SK-N-SH (cell line): ENCODE data around the gene USB1. TPM values are rescaled to one million over a fixed set of nuclear protein-coding genes. Genes with fewer than 3 reads are reported as not detected.

Experiments
- CTCF ChIA-PET: fragments of 300-600, 350-600 bp; formaldehyde crosslinking; extraction: SDS; loops from one replicate; lab custom pipeline; 2021; lab: Yijun Ruan, JAX
- POLR2A ChIA-PET: fragments of 350-600 bp; sonication (Branson Sonifier 250); formaldehyde crosslinking; extraction: SDS; loops from one replicate; lab custom pipeline; 2020; ENCODE audit warnings: antibody characterized with exemption, inconsistent platforms; lab: Yijun Ruan, JAX
- DNase-seq: peaks from one replicate; pipeline ENCODE4 v3.0.0; 2012
- H2AFZ ChIP-seq: fragments of 200-600 bp; sonication (generic); 2 replicates; pipeline ENCODE4 v1.8.1; 2016; ENCODE audit warnings: antibody characterized with exemption, mild to moderate bottlenecking, low read depth
- H3F3A ChIP-seq: fragments of 200-600 bp; sonication (generic); replicated peaks from 2 replicates; pipeline ENCODE3; 2016; ENCODE audit warnings: antibody characterized with exemption, mild to moderate bottlenecking; ENCODE audit not compliant: insufficient read depth
- H3K27ac ChIP-seq, 2 experiments: fragments of 200-500 bp in 1 of 2; fragments of 200-600 bp in 1 of 2; sonication (Bioruptor generic) in 1 of 2; sonication (generic), shearing (Covaris generic) in 1 of 2; 2 replicates each; pipeline versions ENCODE4 v1.5.1 to v1.6.1; 2014 to 2016; ENCODE audit warnings: low read depth in 2 of 2, inconsistent platforms in 1 of 2, low read length in 1 of 2, mild to moderate bottlenecking in 1 of 2, mixed read lengths in 1 of 2
- H3K27me3 ChIP-seq: fragments of 200-600 bp; sonication (generic), shearing (Covaris generic); 2 replicates; pipeline ENCODE4 v1.6.1; 2016; ENCODE audit warnings: mixed run types; ENCODE audit not compliant: insufficient read depth
- H3K36me3 ChIP-seq, 2 experiments: fragments of 200-500 bp in 1 of 2; fragments of 200-600 bp in 1 of 2; sonication (Bioruptor generic) in 1 of 2; sonication (generic) in 1 of 2; replicated peaks in 1 of 2; 2 replicates each; pipeline versions ENCODE3 to v1.5.1; 2014 to 2016; ENCODE audit warnings: low read length in 1 of 2, mild to moderate bottlenecking in 1 of 2; ENCODE audit not compliant: insufficient read depth in 2 of 2, control insufficient read depth in 1 of 2
- H3K4me1 ChIP-seq, 2 experiments: fragments of 200-500 bp in 1 of 2; fragments of 200-600 bp in 1 of 2; sonication (Bioruptor generic) in 1 of 2; sonication (generic), shearing (Covaris generic) in 1 of 2; 2 replicates each; pipeline versions ENCODE4 v1.5.1 to v1.6.1; 2014 to 2016; ENCODE audit warnings: low read depth in 1 of 2, low read length in 1 of 2, mixed run types in 1 of 2; ENCODE audit not compliant: insufficient read depth in 2 of 2, control insufficient read depth in 1 of 2
- H3K4me2 ChIP-seq: fragments of 200-600 bp; sonication (generic), shearing (Covaris generic); 2 replicates; pipeline ENCODE4 v1.6.1; 2017; ENCODE audit warnings: mixed run types
- H3K4me3 ChIP-seq, 2 experiments: fragments of 200-500 bp in 1 of 2; fragments of 200-600 bp in 1 of 2; sonication (Bioruptor generic) in 1 of 2; sonication (generic), shearing (Covaris generic) in 1 of 2; 2 replicates each; pipeline versions ENCODE4 v1.5.1 to v1.8.1; 2014 to 2016; ENCODE audit warnings: low read depth in 2 of 2, inconsistent platforms in 1 of 2, low read length in 1 of 2, mild to moderate bottlenecking in 1 of 2, mixed read lengths in 1 of 2, moderate library complexity in 1 of 2
- H3K79me2 ChIP-seq: fragments of 200-600 bp; sonication (generic); 2 replicates; pipeline ENCODE4 v1.8.1; 2017; ENCODE audit warnings: mild to moderate bottlenecking; ENCODE audit not compliant: insufficient read depth
- H3K9ac ChIP-seq: fragments of 200-600 bp; sonication (generic); 2 replicates; pipeline ENCODE4 v1.6.1; 2017; ENCODE audit warnings: mixed run types
- H3K9me2 ChIP-seq: fragments of 200-600 bp; sonication (generic); 2 replicates; pipeline ENCODE4 v1.6.1; 2017; ENCODE audit warnings: mixed run types
- H3K9me3 ChIP-seq: fragments of 200-600 bp; sonication (generic); 2 replicates; pipeline ENCODE4 v1.6.1; 2017; ENCODE audit warnings: mixed run types, mild to moderate bottlenecking, moderate library complexity
- H4K20me1 ChIP-seq: fragments of 200-600 bp; sonication (generic); 2 replicates; pipeline ENCODE4 v1.6.1; 2017; ENCODE audit warnings: mild to moderate bottlenecking, mixed run types; ENCODE audit not compliant: insufficient read depth
- CHD2 ChIP-seq: fragments of 150-350 bp; IDR thresholded peaks from 2 replicates; pipeline ENCODE4 v1.6.1; 2018; ENCODE audit warnings: low read length; ENCODE audit not compliant: partially characterized antibody
- FOXJ3 ChIP-seq: sonication (generic); formaldehyde crosslinking; IDR thresholded peaks from 2 replicates; pipeline ENCODE4 v1.5.1; 2020; ENCODE audit warnings: mild to moderate bottlenecking, missing genetic modification reagents
- MXI1 ChIP-seq: IDR thresholded peaks from 2 replicates; pipeline ENCODE4 v1.6.1; 2012; ENCODE audit warnings: mild to moderate bottlenecking, low read depth, low read length, improper control_type of control experiment
- RAD21 ChIP-seq: IDR thresholded peaks from 2 replicates; pipeline ENCODE4 v1.6.1; 2012; ENCODE audit warnings: mild to moderate bottlenecking, low read length
- SMC3 ChIP-seq: IDR thresholded peaks from 2 replicates; pipeline ENCODE4 v1.6.1; 2012; ENCODE audit warnings: low read depth, low read length, improper control_type of control experiment
- TAF1 ChIP-seq: IDR thresholded peaks from 2 replicates; pipeline ENCODE4 v1.6.1; 2012; ENCODE audit warnings: low read depth, mild to moderate bottlenecking, low read length, moderate library complexity, borderline replicate concordance
- TCF12 ChIP-seq: IDR thresholded peaks from 2 replicates; pipeline ENCODE4 v1.4.0; 2012
- WGBS: methylation state at CpG from one replicate; pipeline ENCODE4 v1.1.6; 2017; ENCODE audit warnings: low lambda C conversion rate; 5-methylcytosine and 5-hydroxymethylcytosine counted together
- polyA plus RNA-seq, 3 experiments: library from polyadenylated mRNA; depleted of rRNA; stranded (reverse); fragments of >200 nt; gene quantifications; 2 replicates each; pipeline ENCODE4 v1.2.3, GENCODE V29; 2012
- TF ChIP-seq, protein P1 (sequence below): IDR thresholded peaks from 2 replicates; pipeline ENCODE4 v1.4.0; 2012; ENCODE audit warnings: low read depth, borderline replicate concordance
- TF ChIP-seq, protein P2 (sequence below): IDR thresholded peaks from 2 replicates; pipeline ENCODE4; 2012
- TF ChIP-seq, protein P3 (sequence below): IDR thresholded peaks from 2 replicates; pipeline ENCODE4 v1.4.0; 2012; ENCODE audit warnings: low read depth, borderline replicate concordance
- TF ChIP-seq, protein P4 (sequence below): IDR thresholded peaks from 2 replicates; pipeline ENCODE4 v1.6.1; 2012; ENCODE audit warnings: mild to moderate bottlenecking, low read depth, low read length, moderate library complexity

The USB1 gene
- polyA plus RNA-seq, 1 of the 3 experiments (the other 2 are of a cell fraction): 94.1 TPM

DNA sequence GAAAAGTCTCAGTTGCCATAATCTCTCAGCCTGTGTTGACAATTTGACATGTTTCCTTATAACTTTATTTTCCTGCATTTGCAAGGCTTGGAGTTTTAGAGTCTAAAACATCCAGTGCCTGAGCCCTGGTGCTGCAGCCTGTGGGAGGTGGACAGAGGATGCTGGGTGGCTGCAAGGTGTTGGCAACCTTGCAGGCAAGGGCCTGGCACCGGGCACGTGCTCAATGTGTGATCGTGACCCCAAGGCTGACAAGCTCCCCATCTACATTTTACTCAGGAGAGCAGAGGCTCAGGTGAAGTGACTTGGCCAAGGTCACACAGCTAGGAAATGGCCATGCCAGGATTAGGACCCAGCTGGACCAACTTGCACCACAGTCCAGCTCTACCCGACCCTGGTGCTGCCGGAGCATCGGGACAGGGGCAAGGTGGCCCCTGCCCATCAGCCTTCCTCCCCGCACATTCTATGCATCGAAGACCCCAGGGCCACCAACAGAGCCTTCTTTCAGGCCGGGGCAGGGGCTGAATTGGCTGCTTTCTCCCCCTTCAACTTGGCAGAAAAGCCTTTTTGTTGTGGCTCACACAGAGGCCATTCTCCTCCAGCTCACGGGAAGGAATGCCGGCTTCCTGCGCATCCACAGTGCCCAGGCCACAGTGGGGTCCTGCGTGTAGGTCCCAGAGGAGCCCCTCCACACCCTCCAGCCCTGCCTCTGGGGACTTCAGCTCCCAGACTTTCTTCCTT lies 47.5 kb downstream of the USB1 start:
- H3K27ac ChIP-seq: no peak overlapping the region
- no peaks in the 10 kb centered on the region for H3K9me3 ChIP-seq
- TF ChIP-seq, protein P1, sequence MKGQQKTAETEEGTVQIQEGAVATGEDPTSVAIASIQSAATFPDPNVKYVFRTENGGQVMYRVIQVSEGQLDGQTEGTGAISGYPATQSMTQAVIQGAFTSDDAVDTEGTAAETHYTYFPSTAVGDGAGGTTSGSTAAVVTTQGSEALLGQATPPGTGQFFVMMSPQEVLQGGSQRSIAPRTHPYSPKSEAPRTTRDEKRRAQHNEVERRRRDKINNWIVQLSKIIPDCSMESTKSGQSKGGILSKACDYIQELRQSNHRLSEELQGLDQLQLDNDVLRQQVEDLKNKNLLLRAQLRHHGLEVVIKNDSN: no peak
- TF ChIP-seq CHD2 (no peak), SMC3 (no peak), FOXJ3 (CRISPR knock-in tag) (no peak), RAD21 (no peak), MXI1 (no peak), TCF12 (no peak), TAF1 (no peak)
- TF ChIP-seq, protein P2, sequence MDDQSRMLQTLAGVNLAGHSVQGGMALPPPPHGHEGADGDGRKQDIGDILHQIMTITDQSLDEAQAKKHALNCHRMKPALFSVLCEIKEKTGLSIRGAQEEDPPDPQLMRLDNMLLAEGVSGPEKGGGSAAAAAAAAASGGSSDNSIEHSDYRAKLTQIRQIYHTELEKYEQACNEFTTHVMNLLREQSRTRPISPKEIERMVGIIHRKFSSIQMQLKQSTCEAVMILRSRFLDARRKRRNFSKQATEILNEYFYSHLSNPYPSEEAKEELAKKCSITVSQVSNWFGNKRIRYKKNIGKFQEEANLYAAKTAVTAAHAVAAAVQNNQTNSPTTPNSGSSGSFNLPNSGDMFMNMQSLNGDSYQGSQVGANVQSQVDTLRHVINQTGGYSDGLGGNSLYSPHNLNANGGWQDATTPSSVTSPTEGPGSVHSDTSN: no peak
- TF ChIP-seq, protein P3, sequence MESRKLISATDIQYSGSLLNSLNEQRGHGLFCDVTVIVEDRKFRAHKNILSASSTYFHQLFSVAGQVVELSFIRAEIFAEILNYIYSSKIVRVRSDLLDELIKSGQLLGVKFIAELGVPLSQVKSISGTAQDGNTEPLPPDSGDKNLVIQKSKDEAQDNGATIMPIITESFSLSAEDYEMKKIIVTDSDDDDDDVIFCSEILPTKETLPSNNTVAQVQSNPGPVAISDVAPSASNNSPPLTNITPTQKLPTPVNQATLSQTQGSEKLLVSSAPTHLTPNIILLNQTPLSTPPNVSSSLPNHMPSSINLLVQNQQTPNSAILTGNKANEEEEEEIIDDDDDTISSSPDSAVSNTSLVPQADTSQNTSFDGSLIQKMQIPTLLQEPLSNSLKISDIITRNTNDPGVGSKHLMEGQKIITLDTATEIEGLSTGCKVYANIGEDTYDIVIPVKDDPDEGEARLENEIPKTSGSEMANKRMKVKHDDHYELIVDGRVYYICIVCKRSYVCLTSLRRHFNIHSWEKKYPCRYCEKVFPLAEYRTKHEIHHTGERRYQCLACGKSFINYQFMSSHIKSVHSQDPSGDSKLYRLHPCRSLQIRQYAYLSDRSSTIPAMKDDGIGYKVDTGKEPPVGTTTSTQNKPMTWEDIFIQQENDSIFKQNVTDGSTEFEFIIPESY: no peak
- TF ChIP-seq, protein P4, sequence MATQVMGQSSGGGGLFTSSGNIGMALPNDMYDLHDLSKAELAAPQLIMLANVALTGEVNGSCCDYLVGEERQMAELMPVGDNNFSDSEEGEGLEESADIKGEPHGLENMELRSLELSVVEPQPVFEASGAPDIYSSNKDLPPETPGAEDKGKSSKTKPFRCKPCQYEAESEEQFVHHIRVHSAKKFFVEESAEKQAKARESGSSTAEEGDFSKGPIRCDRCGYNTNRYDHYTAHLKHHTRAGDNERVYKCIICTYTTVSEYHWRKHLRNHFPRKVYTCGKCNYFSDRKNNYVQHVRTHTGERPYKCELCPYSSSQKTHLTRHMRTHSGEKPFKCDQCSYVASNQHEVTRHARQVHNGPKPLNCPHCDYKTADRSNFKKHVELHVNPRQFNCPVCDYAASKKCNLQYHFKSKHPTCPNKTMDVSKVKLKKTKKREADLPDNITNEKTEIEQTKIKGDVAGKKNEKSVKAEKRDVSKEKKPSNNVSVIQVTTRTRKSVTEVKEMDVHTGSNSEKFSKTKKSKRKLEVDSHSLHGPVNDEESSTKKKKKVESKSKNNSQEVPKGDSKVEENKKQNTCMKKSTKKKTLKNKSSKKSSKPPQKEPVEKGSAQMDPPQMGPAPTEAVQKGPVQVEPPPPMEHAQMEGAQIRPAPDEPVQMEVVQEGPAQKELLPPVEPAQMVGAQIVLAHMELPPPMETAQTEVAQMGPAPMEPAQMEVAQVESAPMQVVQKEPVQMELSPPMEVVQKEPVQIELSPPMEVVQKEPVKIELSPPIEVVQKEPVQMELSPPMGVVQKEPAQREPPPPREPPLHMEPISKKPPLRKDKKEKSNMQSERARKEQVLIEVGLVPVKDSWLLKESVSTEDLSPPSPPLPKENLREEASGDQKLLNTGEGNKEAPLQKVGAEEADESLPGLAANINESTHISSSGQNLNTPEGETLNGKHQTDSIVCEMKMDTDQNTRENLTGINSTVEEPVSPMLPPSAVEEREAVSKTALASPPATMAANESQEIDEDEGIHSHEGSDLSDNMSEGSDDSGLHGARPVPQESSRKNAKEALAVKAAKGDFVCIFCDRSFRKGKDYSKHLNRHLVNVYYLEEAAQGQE: no peak
- TF ChIP-seq, all 33 proteins: peak for 0
- Histone ChIP-seq H3K79me2 (no peaks in the 10 kb centered on the region), H3K9ac (no peak overlapping the region), H3K36me3 (no peaks in the 10 kb centered on the region), H4K20me1 (no peaks in the 10 kb centered on the region), H3F3A (no peaks in the 10 kb centered on the region), H3K4me1 (no peaks in the 10 kb centered on the region; a peak in 1 of 4 replicates), H2AFZ (no peak overlapping the region), H3K4me2 (no peak overlapping the region), H3K27me3 (no peaks in the 10 kb centered on the region), H3K4me3 (no peak overlapping the region), H3K9me2 (no peaks in the 10 kb centered on the region)
- no peak for DNase-seq
- CTCF ChIA-PET: interaction anchor here (1.1 to 2.5 kb wide), 5 partner anchors 10 to 74 kb away, joined by 3 to 11 read pairs (median 4); no protein-coding TSS in a partner anchor
- POLR2A ChIA-PET: no interaction called here
- WGBS: 89% methylated on average over 6 of the region's 13 CpGs
